ENCODE measurements around the gene OTULIN. TPM values are rescaled to one million over a fixed set of nuclear protein-coding genes. Genes with fewer than 3 reads are reported as not detected.

OTULIN gene
- total RNA-seq, 1 experiment from 2014 or later: 20.0 TPM

DNA sequence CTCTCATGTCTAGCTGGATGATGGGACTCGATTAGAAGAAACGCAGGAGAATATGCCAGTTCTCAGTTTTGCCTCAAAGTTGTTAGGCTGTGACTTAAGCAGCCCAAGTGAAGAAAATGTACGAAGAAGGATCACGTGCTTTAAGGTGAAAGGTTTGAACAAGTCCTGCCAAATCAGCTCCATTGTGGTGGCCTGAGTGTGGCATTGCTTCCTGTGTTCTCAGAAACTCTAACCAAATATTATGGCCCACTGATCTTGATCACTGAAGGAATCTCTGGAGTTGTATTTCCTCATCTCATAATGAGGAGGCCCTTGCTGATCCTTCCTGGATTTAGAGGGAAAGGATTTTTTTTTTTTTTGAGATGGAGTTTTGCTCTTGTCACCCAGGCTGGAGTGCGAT lies 44.0 kb downstream of the OTULIN start:
- Histone ChIP-seq H3K9me3 (ENCODE audit: low read depth, low read length, poor library complexity, severe bottlenecking) (no peaks in the 10 kb centered on the region), H3K4me1 (ENCODE audit: insufficient read depth, low read length, poor library complexity, severe bottlenecking) (no peaks in the 10 kb centered on the region), H3K27me3 (replicated peaks; ENCODE audit: insufficient read depth, low read depth, low read length, poor library complexity) (no peaks in the 10 kb centered on the region), H3K36me3 (ENCODE audit: insufficient read depth, low read length, poor library complexity, severe bottlenecking) (peaks cover 3% of the 10 kb centered on the region), H3K4me3 (ENCODE audit: low read depth, low read length, poor library complexity, severe bottlenecking) (no peak overlapping the region), H3K27ac (ENCODE audit: low read depth, low read length, poor library complexity, severe bottlenecking) (no peak overlapping the region)
- TF ChIP-seq CTCF (conservative IDR thresholded peaks at IDR 0.05; ENCODE audit: low read depth, low read length) (no peak), EZH2 (IDR thresholded peaks at IDR 0.05; ENCODE audit: borderline replicate concordance, low read depth, low read length, poor library complexity, severe bottlenecking) (no peak)
- POLR2A ChIA-PET (ENCODE audit: low non-redundant PET): no interaction called here
- CTCF ChIA-PET: no interaction called here
- intact Hi-C loops (cut with micrococcal nuclease; ENCODE audit: unreplicated experiment): no loop called here
- DNase-seq (ENCODE audit: low spot score): no peak
- BruUV-seq (replicated peaks): no TSS peak

DNA sequence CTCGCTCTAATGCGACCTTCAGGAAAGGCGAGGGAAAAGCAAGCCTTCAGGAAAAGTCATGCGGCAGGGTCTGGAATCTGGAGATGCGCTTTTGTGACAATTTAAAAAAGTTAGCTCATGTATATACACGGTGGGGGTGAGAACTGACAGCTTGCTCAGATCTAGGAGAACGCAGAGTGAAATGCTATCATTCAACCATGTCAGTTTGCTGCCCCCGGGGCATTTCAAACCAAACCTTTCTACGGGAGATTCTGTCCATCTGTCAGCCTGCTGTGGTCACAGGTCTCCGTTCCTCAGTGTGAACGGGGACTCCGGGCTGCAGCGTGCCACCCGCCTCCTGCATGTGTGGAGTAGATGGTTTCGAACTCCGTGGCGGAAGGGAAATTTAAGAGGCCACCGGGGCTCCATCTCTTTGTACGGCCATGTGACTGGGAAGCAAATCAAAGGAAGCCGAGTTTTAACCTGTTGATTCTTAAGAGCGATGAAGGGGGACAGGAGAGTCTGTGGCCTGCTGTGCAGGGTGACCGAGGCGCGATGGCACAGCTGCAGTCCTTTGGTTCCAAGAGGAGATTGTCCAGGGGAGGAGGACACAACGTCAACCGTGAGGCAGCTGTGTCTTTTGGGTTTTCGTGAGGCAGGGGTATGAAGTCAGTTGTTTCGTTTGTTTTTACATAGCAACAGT lies 45.9 kb downstream of the OTULIN start:
- no peaks in the 10 kb centered on the region for H3K36me3 ChIP-seq (ENCODE audit: insufficient read depth, low read length, poor library complexity, severe bottlenecking)
- H3K27ac ChIP-seq (ENCODE audit: low read depth, low read length, poor library complexity, severe bottlenecking): no peak overlapping the region
- H3K4me3 ChIP-seq (ENCODE audit: low read depth, low read length, poor library complexity, severe bottlenecking): no peak overlapping the region
- H3K9me3 ChIP-seq (ENCODE audit: low read depth, low read length, poor library complexity, severe bottlenecking): no peaks in the 10 kb centered on the region
- no peaks in the 10 kb centered on the region for H3K27me3 ChIP-seq (replicated peaks; ENCODE audit: insufficient read depth, low read depth, low read length, poor library complexity)
- TF ChIP-seq CTCF (conservative IDR thresholded peaks at IDR 0.05; ENCODE audit: low read depth, low read length): no peak
- TF ChIP-seq EZH2 (IDR thresholded peaks at IDR 0.05; ENCODE audit: borderline replicate concordance, low read depth, low read length, poor library complexity, severe bottlenecking): no peak
- BruUV-seq (replicated peaks): no TSS peak
- CTCF ChIA-PET: no interaction called here
- no peaks in the 10 kb centered on the region for H3K4me1 ChIP-seq (ENCODE audit: insufficient read depth, low read length, poor library complexity, severe bottlenecking)
- intact Hi-C loops (cut with micrococcal nuclease; ENCODE audit: unreplicated experiment): no loop called here
- POLR2A ChIA-PET (ENCODE audit: low non-redundant PET): no interaction called here
- DNase-seq (ENCODE audit: low spot score): no peak

GRCh38 chr5:14712131-14712530 lies 47.6 kb downstream of the OTULIN start:
- Histone ChIP-seq H3K27ac (ENCODE audit: low read depth, low read length, poor library complexity, severe bottlenecking) (no peak overlapping the region), H3K4me1 (ENCODE audit: insufficient read depth, low read length, poor library complexity, severe bottlenecking) (no peaks in the 10 kb centered on the region), H3K4me3 (ENCODE audit: low read depth, low read length, poor library complexity, severe bottlenecking) (no peak overlapping the region), H3K27me3 (replicated peaks; ENCODE audit: insufficient read depth, low read depth, low read length, poor library complexity) (no peaks in the 10 kb centered on the region), H3K9me3 (ENCODE audit: low read depth, low read length, poor library complexity, severe bottlenecking) (no peaks in the 10 kb centered on the region), H3K36me3 (ENCODE audit: insufficient read depth, low read length, poor library complexity, severe bottlenecking) (no peaks in the 10 kb centered on the region)
- TF ChIP-seq EZH2 (IDR thresholded peaks at IDR 0.05; ENCODE audit: borderline replicate concordance, low read depth, low read length, poor library complexity, severe bottlenecking) (no peak), CTCF (conservative IDR thresholded peaks at IDR 0.05; ENCODE audit: low read depth, low read length) (no peak)
- no peak for DNase-seq (ENCODE audit: low spot score)
- no TSS peak for BruUV-seq (replicated peaks)
- intact Hi-C loops (cut with micrococcal nuclease; ENCODE audit: unreplicated experiment): no loop called here
- ChIA-PET POLR2A (ENCODE audit: low non-redundant PET) (no interaction called here), CTCF (no interaction called here)

Data from A673 (cell line).